ENCODE data around the gene TLE3. TPM values are rescaled to one million over a fixed set of nuclear protein-coding genes. Genes with fewer than 3 reads are reported as not detected.

Gene TLE3
- total and polyA plus RNA-seq, 2 of the 4 experiments (the other 2 are of a cell fraction) = 6.5 to 16.3 TPM

DNA sequence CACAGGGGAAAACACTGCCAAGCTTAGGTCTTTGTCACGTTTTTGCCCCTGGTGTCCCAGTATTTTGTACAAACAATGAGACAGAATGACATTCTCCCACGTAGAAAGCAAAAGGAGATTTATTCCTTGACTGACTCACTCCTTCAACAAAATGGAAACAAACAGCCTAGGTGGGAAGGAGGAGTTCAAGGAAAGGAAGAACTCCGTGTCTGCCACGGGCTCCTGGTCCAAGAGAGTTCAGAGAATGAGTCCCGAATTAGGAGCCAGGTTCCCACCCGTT lies 8.1 kb downstream of the TLE3 start:
- Histone ChIP-seq H3K23ac (ENCODE audit: low read depth, low read length) (peak overlapping the region; percentile 34; the same call in 1 of the 2 replicates), H2BK5ac (ENCODE audit: low read depth, low read length, poor library complexity, severe bottlenecking) (no peak overlapping the region), H2AK9ac (replicated peaks; ENCODE audit: low read depth, low read length, poor library complexity) (no peak overlapping the region), H2BK15ac (ENCODE audit: low read depth, low read length) (no peak overlapping the region; the same call in 2 of the 3 replicates), H2AFZ (replicated peaks; ENCODE audit: low read length, poor library complexity) (no peak overlapping the region), H2AK5ac (ENCODE audit: low read depth, low read length) (peak overlapping the region; percentile 18; the same call in 1 of the 2 replicates), H3K18ac (ENCODE audit: low read depth, low read length) (peak overlapping the region; percentile 17; the same call in 1 of the 2 replicates), H3K4me3 (ENCODE audit: insufficient read depth, low read depth, low read length) (no peak overlapping the region), H3K56ac (ENCODE audit: extremely low read depth, insufficient read depth, low read length) (no peak overlapping the region), H3K4me1 (ENCODE audit: control insufficient read depth, insufficient read depth, low read length) (peaks cover 38% of the 10 kb centered on the region), H2BK120ac (ENCODE audit: low read depth, low read length) (no peak overlapping the region), H3K4ac (ENCODE audit: low read depth, low read length) (no peak overlapping the region), H4K8ac (ENCODE audit: low read depth in 2 of 2, low read length in 2 of 2) (0 out of 4 replicates have a peak overlapping the region, but pooled peaks of 1 of the 2 experiments have one; percentile 10), H3K36me3 (ENCODE audit: control insufficient read depth, insufficient read depth, low read length) (peaks cover 44% of the 10 kb centered on the region), H4K5ac (ENCODE audit: low read depth, low read length) (no peak overlapping the region), H3K4me2 (ENCODE audit: low read depth, low read length) (peak overlapping the region; percentile 38), H4K20me1 (ENCODE audit: insufficient read depth, low read length) (peaks cover 91% of the 10 kb centered on the region), H3K9ac (ENCODE audit: low read depth, low read length) (no peak overlapping the region; the same call in 1 of the 2 replicates), H3K27me3 (ENCODE audit: control insufficient read depth, insufficient read depth, low read length) (no peaks in the 10 kb centered on the region), H4K91ac (ENCODE audit: insufficient read depth, low read depth, low read length) (0 out of 2 replicates have a peak overlapping the region, but pooled peaks have one; percentile 2), H2BK20ac (ENCODE audit: low read depth, low read length) (no peak overlapping the region), H3K79me1 (ENCODE audit: low read depth in 1 of 2, low read length in 2 of 2) (peaks cover 53 to 99% of the 10 kb centered on the region in 2 experiments), H3K27ac (ENCODE audit: insufficient read depth, low read length) (no peak overlapping the region), H3K9me1 (ENCODE audit: insufficient read depth, low read length) (peaks cover 40% of the 10 kb centered on the region), H3K9me3 (ENCODE audit: control insufficient read depth, insufficient read depth, low read length) (no peaks in the 10 kb centered on the region), H3K14ac (replicated peaks; ENCODE audit: low read depth, low read length) (0 out of 2 replicates have a peak overlapping the region, but pooled peaks have one; percentile 4)
- in situ Hi-C loops (cut with MboI; ENCODE audit: low sequenced_read_pairs) = loop anchor here (25.0 kb wide), 1 partner anchor 398 kb away; no protein-coding TSS in a partner anchor
- CTCF ChIA-PET = no interaction called here
- ATAC-seq (ENCODE audit: low read depth) (no peak), DNase-seq (no peak)
- BruUV-seq (replicated peaks) = no TSS peak
- dilution Hi-C loops (cut with HindIII; ENCODE audit: low sequenced_read_pairs, unreplicated experiment) = no loop called here
- POLR2A ChIA-PET (ENCODE audit: unreplicated experiment) = interaction anchor here (0.6 kb wide), 2 partner anchors 42 to 426 kb away, joined by 3 to 10 read pairs; no protein-coding TSS in a partner anchor
- no peak for TF ChIP-seq FOS (IDR thresholded peaks at IDR 0.05; ENCODE audit: low read depth, low read length)
- peak; percentile 73; the same call in 1 of the 2 replicates for TF ChIP-seq BHLHE40 (IDR thresholded peaks at IDR 0.05; ENCODE audit: low read depth, low read length)
- TF ChIP-seq POLR2A (IDR thresholded peaks at IDR 0.05; ENCODE audit: low read depth, low read length) = no peak
- no peak for TF ChIP-seq NFE2L2 (IDR thresholded peaks at IDR 0.05; ENCODE audit: low read depth, low read length)
- no peak for TF ChIP-seq RAD21 (IDR thresholded peaks at IDR 0.05; ENCODE audit: low read length)
- no peak for TF ChIP-seq MAZ (IDR thresholded peaks at IDR 0.05; ENCODE audit: borderline replicate concordance, low read depth, low read length)
- TF ChIP-seq CHD1 (IDR thresholded peaks at IDR 0.05; ENCODE audit: low read depth, low read length) = no peak
- no CpG with 5 or more reads among the region's 6 CpGs for WGBS, 2 experiments (ENCODE audit: extremely low coverage in 2 of 2, insufficient read length in 1 of 2)
- intact Hi-C loops (cut with micrococcal nuclease) = no loop called here
